Progenitor cell of endocrine pancreas (in vitro differentiated cells): ENCODE results near the gene SPSB4. TPM values are rescaled to one million over a fixed set of nuclear protein-coding genes. Genes with fewer than 3 reads are reported as not detected.

Experiments
- DNase-seq: peaks from one replicate; pipeline ENCODE4 v3.0.0; 2021; ENCODE audit warnings: low spot score; ENCODE audit not compliant: unreplicated experiment
- H3K27ac Mint-ChIP-seq: 2 replicates; pipeline ENCODE4 v1.8.0; 2021; ENCODE audit warnings: mild to moderate bottlenecking, moderate library complexity, mixed read lengths
- H3K27me3 Mint-ChIP-seq: 2 replicates; pipeline ENCODE4 v1.8.0; 2021; ENCODE audit warnings: mixed read lengths
- H3K36me3 Mint-ChIP-seq: 2 replicates; pipeline ENCODE4 v1.8.0; 2022; ENCODE audit warnings: mixed read lengths; ENCODE audit not compliant: insufficient read depth
- H3K4me1 Mint-ChIP-seq: 2 replicates; pipeline ENCODE4 v1.8.0; 2021; ENCODE audit warnings: low read depth, mixed read lengths
- H3K4me3 Mint-ChIP-seq: 2 replicates; pipeline ENCODE4 v1.8.0; 2021; ENCODE audit warnings: low read depth, mild to moderate bottlenecking, moderate library complexity, mixed read lengths
- H3K9me3 Mint-ChIP-seq: 2 replicates; pipeline ENCODE4 v1.8.0; 2021; ENCODE audit warnings: low read depth, mixed read lengths
- total RNA-seq: library from RNA; stranded (reverse); gene quantifications from 2 replicates; pipeline ENCODE4 v1.2.1, GENCODE V29; 2021
- TF ChIP-seq, protein P1 (sequence below): fragments of 200-600 bp; sonication (generic); IDR thresholded peaks from one replicate; pipeline ENCODE4 v1.5.0; 2021; ENCODE audit warnings: antibody characterized with exemption, mild to moderate bottlenecking; ENCODE audit not compliant: unreplicated experiment

The SPSB4 gene
- total RNA-seq, 1 donor from 2014 or later: 9.5 TPM

GRCh38 chr3:141076797-141077571 is 25.8 kb downstream of the SPSB4 start:
- Mint-ChIP-seq H3K27me3 (peaks cover 3% of the 10 kb centered on the region), H3K9me3 (no peaks in the 10 kb centered on the region), H3K4me1 (peaks cover 38% of the 10 kb centered on the region), H3K4me3 (peak overlapping the region; percentile 9), H3K36me3 (no peaks in the 10 kb centered on the region), H3K27ac (peak overlapping the region; percentile 50)
- no peak for DNase-seq
- TF ChIP-seq, protein P1, sequence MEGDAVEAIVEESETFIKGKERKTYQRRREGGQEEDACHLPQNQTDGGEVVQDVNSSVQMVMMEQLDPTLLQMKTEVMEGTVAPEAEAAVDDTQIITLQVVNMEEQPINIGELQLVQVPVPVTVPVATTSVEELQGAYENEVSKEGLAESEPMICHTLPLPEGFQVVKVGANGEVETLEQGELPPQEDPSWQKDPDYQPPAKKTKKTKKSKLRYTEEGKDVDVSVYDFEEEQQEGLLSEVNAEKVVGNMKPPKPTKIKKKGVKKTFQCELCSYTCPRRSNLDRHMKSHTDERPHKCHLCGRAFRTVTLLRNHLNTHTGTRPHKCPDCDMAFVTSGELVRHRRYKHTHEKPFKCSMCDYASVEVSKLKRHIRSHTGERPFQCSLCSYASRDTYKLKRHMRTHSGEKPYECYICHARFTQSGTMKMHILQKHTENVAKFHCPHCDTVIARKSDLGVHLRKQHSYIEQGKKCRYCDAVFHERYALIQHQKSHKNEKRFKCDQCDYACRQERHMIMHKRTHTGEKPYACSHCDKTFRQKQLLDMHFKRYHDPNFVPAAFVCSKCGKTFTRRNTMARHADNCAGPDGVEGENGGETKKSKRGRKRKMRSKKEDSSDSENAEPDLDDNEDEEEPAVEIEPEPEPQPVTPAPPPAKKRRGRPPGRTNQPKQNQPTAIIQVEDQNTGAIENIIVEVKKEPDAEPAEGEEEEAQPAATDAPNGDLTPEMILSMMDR: no peak

DNA sequence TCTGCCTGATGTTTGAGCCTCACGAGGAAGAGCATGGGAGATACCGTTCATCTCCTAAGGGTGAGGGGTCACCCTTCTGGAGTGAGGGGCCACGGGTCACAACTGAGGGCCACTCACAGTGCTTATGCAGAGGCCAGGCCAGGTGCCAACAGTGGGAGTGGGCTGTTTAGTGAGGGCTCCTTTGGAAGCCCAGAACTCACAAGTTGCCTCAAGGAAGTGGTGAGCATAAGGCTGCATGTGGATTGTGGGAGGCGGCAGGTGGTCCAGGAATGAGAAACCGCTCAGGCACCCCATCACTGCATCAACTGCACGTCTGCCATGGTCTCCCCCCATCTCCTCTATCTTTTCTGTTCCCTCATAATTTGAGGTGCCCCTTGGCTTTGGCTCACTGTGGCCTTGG is 26.5 kb downstream of the SPSB4 start:
- peaks cover 3% of the 10 kb centered on the region for H3K27me3 Mint-ChIP-seq
- H3K4me1 Mint-ChIP-seq: peaks cover 43% of the 10 kb centered on the region
- H3K4me3 Mint-ChIP-seq: no peak overlapping the region
- TF ChIP-seq, protein P1: no peak
- H3K36me3 Mint-ChIP-seq: no peaks in the 10 kb centered on the region
- H3K9me3 Mint-ChIP-seq: no peaks in the 10 kb centered on the region
- no peak for DNase-seq
- H3K27ac Mint-ChIP-seq: peak overlapping the region; percentile 50

GRCh38 chr3:141078200-141078599 is 27.1 kb downstream of the SPSB4 start:
- H3K4me1 Mint-ChIP-seq: peaks cover 48% of the 10 kb centered on the region
- no peaks in the 10 kb centered on the region for H3K9me3 Mint-ChIP-seq
- peaks cover 3% of the 10 kb centered on the region for H3K27me3 Mint-ChIP-seq
- no peak overlapping the region for H3K27ac Mint-ChIP-seq
- TF ChIP-seq, protein P1: no peak
- DNase-seq: no peak
- no peaks in the 10 kb centered on the region for H3K36me3 Mint-ChIP-seq
- H3K4me3 Mint-ChIP-seq: no peak overlapping the region

GRCh38 chr3:141080431-141080830 is 29.3 kb downstream of the SPSB4 start:
- no peaks in the 10 kb centered on the region for H3K9me3 Mint-ChIP-seq
- H3K4me1 Mint-ChIP-seq: peaks cover 65% of the 10 kb centered on the region
- TF ChIP-seq, protein P1: no peak
- DNase-seq: no peak
- no peak overlapping the region for H3K27ac Mint-ChIP-seq
- no peaks in the 10 kb centered on the region for H3K27me3 Mint-ChIP-seq
- H3K36me3 Mint-ChIP-seq: no peaks in the 10 kb centered on the region
- no peak overlapping the region for H3K4me3 Mint-ChIP-seq

DNA sequence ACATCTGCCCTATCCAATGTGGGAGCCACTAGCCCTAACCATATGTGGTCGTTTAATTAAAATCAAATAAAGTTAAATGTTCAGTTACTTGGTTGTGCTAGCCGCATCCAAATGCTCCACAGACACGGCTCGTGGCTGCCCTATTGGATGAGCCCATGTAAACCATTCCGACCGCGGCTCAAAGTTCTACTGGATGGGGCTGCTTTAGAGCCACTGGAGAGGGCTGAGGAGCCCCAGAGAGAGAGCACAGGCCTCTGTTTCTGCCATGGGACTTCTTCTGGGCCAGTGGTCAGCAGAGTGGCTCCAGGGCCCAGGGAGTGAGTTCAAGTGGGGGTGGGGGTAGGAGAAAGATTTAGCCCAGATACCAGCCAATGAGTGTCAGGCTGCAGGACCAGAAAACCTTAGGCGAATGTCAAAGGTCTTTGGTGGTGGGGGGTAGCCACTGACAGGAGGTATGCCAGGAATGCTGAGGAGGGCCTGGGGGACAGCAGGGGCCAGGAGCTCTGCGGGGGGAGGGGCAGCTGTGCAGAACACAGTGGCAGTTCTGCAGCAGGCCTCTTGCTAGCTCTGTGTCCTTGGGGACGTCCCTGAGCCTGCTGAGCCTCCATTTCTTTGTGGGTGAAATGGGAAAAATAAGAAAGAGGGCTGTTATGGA is 30.1 kb downstream of the SPSB4 start:
- H3K36me3 Mint-ChIP-seq: no peaks in the 10 kb centered on the region
- H3K9me3 Mint-ChIP-seq: no peaks in the 10 kb centered on the region
- peaks cover 64% of the 10 kb centered on the region for H3K4me1 Mint-ChIP-seq
- no peak for DNase-seq
- TF ChIP-seq, protein P1: no peak
- H3K27me3 Mint-ChIP-seq: no peaks in the 10 kb centered on the region
- no peak overlapping the region for H3K4me3 Mint-ChIP-seq
- H3K27ac Mint-ChIP-seq: peak overlapping the region; percentile 79
